ENCODE results near the gene ZNF157. TPM values are rescaled to one million over a fixed set of nuclear protein-coding genes. Genes with fewer than 3 reads are reported as not detected.

Gene ZNF157
- total RNA-seq: under 0.01 TPM in 1 of 2 replicates, not detected in the other

GRCh38 chrX:47370278-47370677 lies at the start of gene ZNF157:
Gene ZNF157, plus strand, starts transcription at chrX:47370578. Its CDS starts 91 bp downstream, at chrX:47370669.

Other genes starting within 250 kb of the ZNF157 start
- 94.2 and 114 TPM in 2 replicates for gene NDUFB11, start 225.9 kb upstream of the ZNF157 start, total RNA-seq
- gene RBM10, start 225.4 kb upstream of the ZNF157 start, total RNA-seq: 43.3 and 49.0 TPM in 2 replicates
- 193 and 202 TPM in 2 replicates for gene UBA1, start 176.7 kb upstream of the ZNF157 start, total RNA-seq
- gene CDK16, start 151.9 kb upstream of the ZNF157 start, total RNA-seq: 101 and 133 TPM in 2 replicates
- 30.5 and 43.3 TPM in 2 replicates for gene USP11, start 137.6 kb upstream of the ZNF157 start, total RNA-seq
- 6.6 and 10.7 TPM in 2 replicates for gene ZNF41, start 112.6 kb downstream of the ZNF157 start, total RNA-seq
- 31.0 and 31.5 TPM in 2 replicates for gene ARAF, start 190.6 kb downstream of the ZNF157 start, total RNA-seq
- gene TIMP1, start 211.9 kb downstream of the ZNF157 start, total RNA-seq: 1,035 and 4,999 TPM in 2 replicates
- 0.80 and 3.5 TPM in 2 replicates for gene SYN1, start 249.3 kb downstream of the ZNF157 start, total RNA-seq

All from epithelial cell of alveolus of lung (primary cell).